ENCODE measurements around the gene CACNA1G. TPM values are rescaled to one million over a fixed set of nuclear protein-coding genes. Genes with fewer than 3 reads are reported as not detected.

The CACNA1G gene
- total RNA-seq, 2 experiments from 2014 or later: 0.06 to 0.10 TPM

GRCh38 chr17:50620237-50620636, 59.7 kb downstream of the CACNA1G start:
- CTCF ChIA-PET: no interaction called here

GRCh38 chr17:50620858-50621257, 60.3 kb downstream of the CACNA1G start:
- POLR2A ChIA-PET: no interaction called here
- CTCF ChIA-PET: no interaction called here

More at GRCh38 chr17:50620237-50620636, 59.7 kb downstream of the CACNA1G start:
- POLR2A ChIA-PET: no interaction called here

- ChIA-PET POLR2A (no interaction called here), CTCF (no interaction called here)
Observed at GRCh38 chr17:50621574-50622031, 61.1 kb downstream of the CACNA1G start.

- ChIA-PET POLR2A (interaction anchor here (0.7 kb wide), 1 partner anchor 15 kb away, joined by 4 read pairs; no protein-coding TSS in a partner anchor), CTCF (interaction anchor here (0.6 to 2.8 kb wide), 3 partner anchors 54 to 339 kb away, joined by 3 to 13 read pairs (median 4); no protein-coding TSS in a partner anchor)
Observed at GRCh38 chr17:50624321-50624934, 63.9 kb downstream of the CACNA1G start.

GRCh38 chr17:50625032-50625871, 64.7 kb downstream of the CACNA1G start:
- POLR2A ChIA-PET: interaction anchor here (0.7 kb wide), 1 partner anchor 14 kb away, joined by 4 read pairs; no protein-coding TSS in a partner anchor

GRCh38 chr17:50626037-50626574, 65.6 kb downstream of the CACNA1G start:
- POLR2A ChIA-PET: no interaction called here
- CTCF ChIA-PET: interaction anchor here (0.6 to 2.8 kb wide), 13 partner anchors 9 to 144 kb away, joined by 3 to 13 read pairs (median 4); partner anchors contain the start of gene CACNA1G

More at GRCh38 chr17:50625032-50625871, 64.7 kb downstream of the CACNA1G start:
- CTCF ChIA-PET: interaction anchor here (0.6 to 2.8 kb wide), 13 partner anchors 8 to 338 kb away, joined by 3 to 13 read pairs (median 4); partner anchors contain the start of gene CACNA1G

GRCh38 chr17:50627036-50627781, 66.7 kb downstream of the CACNA1G start:
- POLR2A ChIA-PET: no interaction called here
- CTCF ChIA-PET: interaction anchor here (0.5 to 2.8 kb wide), 10 partner anchors 9 to 184 kb away, joined by 3 to 13 read pairs (median 4); partner anchors contain the start of gene CACNA1G

GRCh38 chr17:50627782-50628601, 67.5 kb downstream of the CACNA1G start:
- ChIA-PET CTCF (interaction anchor here (0.5 to 2.8 kb wide), 8 partner anchors 8 to 183 kb away, joined by 3 to 9 read pairs (median 4); partner anchors contain the start of gene RSAD1), POLR2A (no interaction called here)

- ChIA-PET CTCF (interaction anchor here (0.6 to 1.7 kb wide), 3 partner anchors 17 to 83 kb away, joined by 3 to 4 read pairs (median 3); partner anchors contain the start of gene SPATA20), POLR2A (interaction anchor here (0.6 kb wide), 1 partner anchor 15 kb away, joined by 5 read pairs; no protein-coding TSS in a partner anchor)
Observed at GRCh38 chr17:50629902-50630301, 69.4 kb downstream of the CACNA1G start.

- CTCF ChIA-PET: interaction anchor here (0.6 to 1.7 kb wide), 4 partner anchors 16 to 83 kb away, joined by 3 to 4 read pairs (median 3); partner anchors contain the start of gene SPATA20
- POLR2A ChIA-PET: interaction anchor here (0.5 kb wide), 1 partner anchor 76 kb away, joined by 7 read pairs; no protein-coding TSS in a partner anchor
Observed at GRCh38 chr17:50630524-50631194, 70.1 kb downstream of the CACNA1G start.

- CTCF ChIA-PET: interaction anchor here (1.0 to 1.7 kb wide), 3 partner anchors 52 to 84 kb away, joined by 3 to 4 read pairs (median 3); partner anchors contain the start of gene SPATA20
- POLR2A ChIA-PET: interaction anchor here (0.5 kb wide), 1 partner anchor 75 kb away, joined by 7 read pairs; no protein-coding TSS in a partner anchor
Observed at GRCh38 chr17:50631195-50631907, 70.8 kb downstream of the CACNA1G start.

- POLR2A ChIA-PET: no interaction called here
- CTCF ChIA-PET: interaction anchor here (1.0 to 1.2 kb wide), 2 partner anchors 52 to 62 kb away, joined by 3 read pairs; no protein-coding TSS in a partner anchor
Observed at GRCh38 chr17:50631908-50632571, 71.5 kb downstream of the CACNA1G start.

GRCh38 chr17:50632637-50633036, 72.1 kb downstream of the CACNA1G start:
- ChIA-PET POLR2A (no interaction called here), CTCF (interaction anchor here (1.2 to 1.6 kb wide), 2 partner anchors 62 to 86 kb away, joined by 3 to 5 read pairs; partner anchors contain the start of gene SPATA20)

- ChIA-PET CTCF (interaction anchor here (1.6 kb wide), 1 partner anchor 87 kb away, joined by 5 read pairs; the partner anchor contains the start of gene SPATA20), POLR2A (no interaction called here)
Observed at GRCh38 chr17:50633683-50634082, 73.2 kb downstream of the CACNA1G start.

- POLR2A ChIA-PET: no interaction called here
- CTCF ChIA-PET: interaction anchor here (1.6 kb wide), 1 partner anchor 88 kb away, joined by 5 read pairs; the partner anchor contains the start of gene SPATA20
Observed at GRCh38 chr17:50634224-50634914, 73.9 kb downstream of the CACNA1G start, which contains the start of gene ABCC3. ABCC3 (plus strand) TSS chr17:50634881; CDS start chr17:50634937, 56 bp downstream.

All from activated CD8-positive, alpha-beta memory T cell treated with anti-CD3 and anti-CD28 coated beads for 36 hours (primary cell).